Fibroblast of lung (primary cell): ENCODE measurements around the gene DARS1. TPM values are rescaled to one million over a fixed set of nuclear protein-coding genes. Genes with fewer than 3 reads are reported as not detected.

ENCODE experiments used
- DNase-seq, 2 donors: peaks; one replicate each; pipeline versions ENCODE4 v3.0.0 to v3.0.0-alpha.2; 2010; ENCODE audit warnings: low read depth in 2 of 2
- H2AFZ ChIP-seq: 2 replicates; pipeline ENCODE4 v1.5.1; 2012; ENCODE audit warnings: low read length, control low read depth, inconsistent platforms
- H3K27ac ChIP-seq: 2 replicates; pipeline ENCODE4 v1.5.1; 2011; ENCODE audit warnings: low read length, control low read depth; ENCODE audit not compliant: insufficient read depth
- H3K27me3 ChIP-seq: 2 replicates; pipeline ENCODE4 v1.5.1; 2011; ENCODE audit warnings: mild to moderate bottlenecking, low read length; ENCODE audit not compliant: control insufficient read depth, insufficient read depth
- H3K36me3 ChIP-seq: 2 replicates; pipeline ENCODE4 v1.5.1; 2011; ENCODE audit warnings: low read length; ENCODE audit not compliant: control insufficient read depth, insufficient read depth
- H3K4me1 ChIP-seq: 2 replicates; pipeline ENCODE4 v1.5.1; 2011; ENCODE audit warnings: low read length; ENCODE audit not compliant: control insufficient read depth, insufficient read depth; ENCODE audit errors: extremely low read depth
- H3K4me2 ChIP-seq: 2 replicates; pipeline ENCODE4 v1.5.1; 2011; ENCODE audit warnings: low read length, control low read depth; ENCODE audit not compliant: insufficient read depth; ENCODE audit errors: extremely low read depth
- H3K4me3 ChIP-seq, 4 experiments: fragments of 200-600 bp in 1 of 4; sonication (generic) in 1 of 4; replicated peaks in 1 of 4; 2 replicates each; pipeline ENCODE4 v1.5.1; 2011 to 2016; ENCODE audit warnings: low read length in 4 of 4, low read depth in 3 of 4, mild to moderate bottlenecking in 3 of 4, control low read depth in 2 of 4, inconsistent platforms in 1 of 4, mixed read lengths in 1 of 4; ENCODE audit not compliant: insufficient read depth in 1 of 4; ENCODE audit errors: control extremely low read depth in 1 of 4
- H3K79me2 ChIP-seq: 2 replicates; pipeline ENCODE4 v1.5.1; 2012; ENCODE audit warnings: mild to moderate bottlenecking, low read length, inconsistent platforms; ENCODE audit not compliant: control insufficient read depth, insufficient read depth
- H3K9ac ChIP-seq: 2 replicates; pipeline ENCODE4 v1.5.1; 2011; ENCODE audit warnings: mild to moderate bottlenecking, low read length, control low read depth; ENCODE audit not compliant: insufficient read depth
- H3K9me3 ChIP-seq: 2 replicates; pipeline ENCODE4 v1.5.1; 2012; ENCODE audit warnings: low read depth, low read length; ENCODE audit not compliant: control insufficient read depth, insufficient read depth
- H4K20me1 ChIP-seq: 2 replicates; pipeline ENCODE4 v1.5.1; 2011; ENCODE audit warnings: low read length; ENCODE audit not compliant: control insufficient read depth, insufficient read depth; ENCODE audit errors: extremely low read depth
- CTCF ChIP-seq, 2 donors: IDR thresholded peaks in 1 of 2; conservative IDR thresholded peaks in 1 of 2; 1 replicate in 1 of 2; 2 replicates in 1 of 2; pipeline ENCODE4 v1.5.1; 2011 to 2012; ENCODE audit warnings: low read length in 2 of 2, control low read depth in 1 of 2, inconsistent platforms in 1 of 2, low read depth in 1 of 2, mild to moderate bottlenecking in 1 of 2
- EZH2 ChIP-seq: IDR thresholded peaks from 2 replicates; pipeline ENCODE4 v1.5.1; 2012; ENCODE audit warnings: low read length, control low read depth, mild to moderate bottlenecking; ENCODE audit errors: missing control alignments
- polyA plus RNA-seq, 2 donors: library from polyadenylated mRNA; depleted of rRNA in 1 of 2; stranded (reverse) in 1 of 2; unstranded in 1 of 2; fragments of >200 nt; gene quantifications; 2 replicates each; pipeline ENCODE4 v1.2.1, GENCODE V29; 2011 to 2012; ENCODE audit warnings: missing spikeins in 1 of 2
- total RNA-seq: library from RNA; depleted of rRNA; stranded (reverse); fragments of >200 nt; gene quantifications from 2 replicates; pipeline ENCODE4 v1.2.1, GENCODE V29; 2014

Gene DARS1
- total and polyA plus RNA-seq, 2 donors (not counting 1 experiment from before 2014, with no cell fraction given), result 75.5 to 110 TPM

GRCh38 chr2:136023416-136023815, 38.0 kb upstream of the DARS1 start:
- H3K79me2 ChIP-seq, result no peaks in the 10 kb centered on the region
- H3K9me3 ChIP-seq, result no peaks in the 10 kb centered on the region
- no peaks in the 10 kb centered on the region for H3K4me1 ChIP-seq
- H3K4me2 ChIP-seq, result no peak overlapping the region
- no peak overlapping the region for H3K27ac ChIP-seq
- DNase-seq, result no peak
- no peaks in the 10 kb centered on the region for H3K36me3 ChIP-seq
- TF ChIP-seq EZH2 (no peak), CTCF (conservative IDR thresholded peaks at IDR 0.05 in 1 of 2, IDR thresholded peaks at IDR 0.05 in 1 of 2; ENCODE audit: low read depth in 1 of 2, low read length in 2 of 2) (no peak)
- H2AFZ ChIP-seq, result no peak overlapping the region
- H3K4me3 ChIP-seq, result no peak overlapping the region
- H3K27me3 ChIP-seq, result peaks cover 3% of the 10 kb centered on the region
- H3K9ac ChIP-seq, result no peak overlapping the region
- H4K20me1 ChIP-seq, result no peaks in the 10 kb centered on the region

GRCh38 chr2:136022396-136023146, 37.1 kb upstream of the DARS1 start:
- H4K20me1 ChIP-seq, result no peaks in the 10 kb centered on the region

GRCh38 chr2:136021976-136022375, 36.5 kb upstream of the DARS1 start:
- H3K27ac ChIP-seq, result no peak overlapping the region
- H3K9ac ChIP-seq, result no peak overlapping the region
- H3K27me3 ChIP-seq, result peaks cover 3% of the 10 kb centered on the region
- H3K36me3 ChIP-seq, result no peaks in the 10 kb centered on the region
- no peaks in the 10 kb centered on the region for H3K79me2 ChIP-seq
- no peaks in the 10 kb centered on the region for H3K4me1 ChIP-seq
- TF ChIP-seq CTCF (conservative IDR thresholded peaks at IDR 0.05 in 1 of 2, IDR thresholded peaks at IDR 0.05 in 1 of 2; ENCODE audit: low read depth in 1 of 2, low read length in 2 of 2), result no peak
- no peak for TF ChIP-seq EZH2
- no peak overlapping the region for H3K4me2 ChIP-seq
- H2AFZ ChIP-seq, result no peak overlapping the region
- H3K9me3 ChIP-seq, result no peaks in the 10 kb centered on the region
- DNase-seq, result no peak
- no peaks in the 10 kb centered on the region for H4K20me1 ChIP-seq
- H3K4me3 ChIP-seq, result no peak overlapping the region

More at GRCh38 chr2:136022396-136023146, 37.1 kb upstream of the DARS1 start:
- Histone ChIP-seq H3K36me3 (no peaks in the 10 kb centered on the region), H2AFZ (no peak overlapping the region), H3K4me1 (no peaks in the 10 kb centered on the region), H3K79me2 (no peaks in the 10 kb centered on the region), H3K4me3 (no peak overlapping the region), H3K9ac (no peak overlapping the region), H3K9me3 (no peaks in the 10 kb centered on the region), H3K27ac (no peak overlapping the region), H3K4me2 (no peak overlapping the region), H3K27me3 (peaks cover 3% of the 10 kb centered on the region)
- no peak for DNase-seq
- TF ChIP-seq EZH2, result no peak
- no peak for TF ChIP-seq CTCF (conservative IDR thresholded peaks at IDR 0.05 in 1 of 2, IDR thresholded peaks at IDR 0.05 in 1 of 2; ENCODE audit: low read depth in 1 of 2, low read length in 2 of 2)
